ENCODE measurements around the gene RALBP1.

DNA sequence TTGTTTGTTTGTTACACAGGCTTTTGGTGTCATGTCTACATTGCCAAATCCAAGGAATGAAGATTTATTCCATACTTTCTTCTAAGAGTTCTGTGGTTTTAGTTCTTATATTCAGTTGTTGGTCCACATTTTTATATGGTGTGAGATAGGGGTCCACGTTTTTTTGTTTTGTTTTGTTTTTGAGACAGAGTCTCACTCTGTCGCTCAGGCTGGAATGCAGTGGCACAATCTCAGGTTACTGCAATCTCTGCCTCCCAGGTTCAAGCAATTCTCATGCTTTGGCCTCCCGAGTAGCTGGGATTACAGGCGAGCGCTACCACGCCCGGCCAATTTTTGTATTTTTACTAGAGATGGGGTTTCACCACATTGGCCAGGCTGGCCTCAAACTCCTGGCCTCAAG lies 8.2 kb downstream of the RALBP1 start:
- TF ChIP-seq, protein P1, sequence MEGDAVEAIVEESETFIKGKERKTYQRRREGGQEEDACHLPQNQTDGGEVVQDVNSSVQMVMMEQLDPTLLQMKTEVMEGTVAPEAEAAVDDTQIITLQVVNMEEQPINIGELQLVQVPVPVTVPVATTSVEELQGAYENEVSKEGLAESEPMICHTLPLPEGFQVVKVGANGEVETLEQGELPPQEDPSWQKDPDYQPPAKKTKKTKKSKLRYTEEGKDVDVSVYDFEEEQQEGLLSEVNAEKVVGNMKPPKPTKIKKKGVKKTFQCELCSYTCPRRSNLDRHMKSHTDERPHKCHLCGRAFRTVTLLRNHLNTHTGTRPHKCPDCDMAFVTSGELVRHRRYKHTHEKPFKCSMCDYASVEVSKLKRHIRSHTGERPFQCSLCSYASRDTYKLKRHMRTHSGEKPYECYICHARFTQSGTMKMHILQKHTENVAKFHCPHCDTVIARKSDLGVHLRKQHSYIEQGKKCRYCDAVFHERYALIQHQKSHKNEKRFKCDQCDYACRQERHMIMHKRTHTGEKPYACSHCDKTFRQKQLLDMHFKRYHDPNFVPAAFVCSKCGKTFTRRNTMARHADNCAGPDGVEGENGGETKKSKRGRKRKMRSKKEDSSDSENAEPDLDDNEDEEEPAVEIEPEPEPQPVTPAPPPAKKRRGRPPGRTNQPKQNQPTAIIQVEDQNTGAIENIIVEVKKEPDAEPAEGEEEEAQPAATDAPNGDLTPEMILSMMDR (tag by site-specific recombination; IDR thresholded peaks at IDR 0.05) = no peak
- TF ChIP-seq, protein P2, sequence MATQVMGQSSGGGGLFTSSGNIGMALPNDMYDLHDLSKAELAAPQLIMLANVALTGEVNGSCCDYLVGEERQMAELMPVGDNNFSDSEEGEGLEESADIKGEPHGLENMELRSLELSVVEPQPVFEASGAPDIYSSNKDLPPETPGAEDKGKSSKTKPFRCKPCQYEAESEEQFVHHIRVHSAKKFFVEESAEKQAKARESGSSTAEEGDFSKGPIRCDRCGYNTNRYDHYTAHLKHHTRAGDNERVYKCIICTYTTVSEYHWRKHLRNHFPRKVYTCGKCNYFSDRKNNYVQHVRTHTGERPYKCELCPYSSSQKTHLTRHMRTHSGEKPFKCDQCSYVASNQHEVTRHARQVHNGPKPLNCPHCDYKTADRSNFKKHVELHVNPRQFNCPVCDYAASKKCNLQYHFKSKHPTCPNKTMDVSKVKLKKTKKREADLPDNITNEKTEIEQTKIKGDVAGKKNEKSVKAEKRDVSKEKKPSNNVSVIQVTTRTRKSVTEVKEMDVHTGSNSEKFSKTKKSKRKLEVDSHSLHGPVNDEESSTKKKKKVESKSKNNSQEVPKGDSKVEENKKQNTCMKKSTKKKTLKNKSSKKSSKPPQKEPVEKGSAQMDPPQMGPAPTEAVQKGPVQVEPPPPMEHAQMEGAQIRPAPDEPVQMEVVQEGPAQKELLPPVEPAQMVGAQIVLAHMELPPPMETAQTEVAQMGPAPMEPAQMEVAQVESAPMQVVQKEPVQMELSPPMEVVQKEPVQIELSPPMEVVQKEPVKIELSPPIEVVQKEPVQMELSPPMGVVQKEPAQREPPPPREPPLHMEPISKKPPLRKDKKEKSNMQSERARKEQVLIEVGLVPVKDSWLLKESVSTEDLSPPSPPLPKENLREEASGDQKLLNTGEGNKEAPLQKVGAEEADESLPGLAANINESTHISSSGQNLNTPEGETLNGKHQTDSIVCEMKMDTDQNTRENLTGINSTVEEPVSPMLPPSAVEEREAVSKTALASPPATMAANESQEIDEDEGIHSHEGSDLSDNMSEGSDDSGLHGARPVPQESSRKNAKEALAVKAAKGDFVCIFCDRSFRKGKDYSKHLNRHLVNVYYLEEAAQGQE (tag by site-specific recombination; IDR thresholded peaks at IDR 0.05) = no peak

Measured in HEK293 (cell line).